GM13977 (cell line): ENCODE data around the gene NUDT13.

Experiments used
- DNase-seq: peaks from one replicate; pipeline ENCODE4 v3.0.0; 2012; ENCODE audit warnings: low spot score
- CTCF ChIP-seq: IDR thresholded peaks from 2 replicates; pipeline ENCODE4 v1.5.1; 2012; ENCODE audit warnings: mild to moderate bottlenecking, control low read depth; ENCODE audit not compliant: insufficient read depth; ENCODE audit errors: extremely low read depth, missing control alignments
- in situ Hi-C: fragments of 300-500 bp; cut with MboI; formaldehyde crosslinking; loops from one replicate; pipeline ENCODE4 v1.12.0; 2022; ENCODE audit warnings: low sequenced_read_pairs, low pct_unique_long_range_greater_than_20kb, mixed read lengths, inconsistent platforms; ENCODE audit not compliant: unreplicated experiment

The NUDT13 gene

GRCh38 chr10:73092830-73093229, 17.4 kb upstream of the NUDT13 start:
- no peak for TF ChIP-seq CTCF
- in situ Hi-C loops: no loop called here
- DNase-seq: no peak

- DNase-seq: no peak
- in situ Hi-C loops: no loop called here
- TF ChIP-seq CTCF: no peak
Observed at GRCh38 chr10:73093922-73094850, 16.1 kb upstream of the NUDT13 start.

GRCh38 chr10:73094986-73095480, 15.2 kb upstream of the NUDT13 start:
- TF ChIP-seq CTCF: no peak
- in situ Hi-C loops: no loop called here
- DNase-seq: no peak

GRCh38 chr10:73095481-73096021, 14.7 kb upstream of the NUDT13 start:
- no peak for DNase-seq
- in situ Hi-C loops: no loop called here
- TF ChIP-seq CTCF: no peak

- DNase-seq: peak; percentile 66
- TF ChIP-seq CTCF: no peak
- in situ Hi-C loops: no loop called here
Observed at GRCh38 chr10:73096041-73096448, 14.2 kb upstream of the NUDT13 start.

DNA sequence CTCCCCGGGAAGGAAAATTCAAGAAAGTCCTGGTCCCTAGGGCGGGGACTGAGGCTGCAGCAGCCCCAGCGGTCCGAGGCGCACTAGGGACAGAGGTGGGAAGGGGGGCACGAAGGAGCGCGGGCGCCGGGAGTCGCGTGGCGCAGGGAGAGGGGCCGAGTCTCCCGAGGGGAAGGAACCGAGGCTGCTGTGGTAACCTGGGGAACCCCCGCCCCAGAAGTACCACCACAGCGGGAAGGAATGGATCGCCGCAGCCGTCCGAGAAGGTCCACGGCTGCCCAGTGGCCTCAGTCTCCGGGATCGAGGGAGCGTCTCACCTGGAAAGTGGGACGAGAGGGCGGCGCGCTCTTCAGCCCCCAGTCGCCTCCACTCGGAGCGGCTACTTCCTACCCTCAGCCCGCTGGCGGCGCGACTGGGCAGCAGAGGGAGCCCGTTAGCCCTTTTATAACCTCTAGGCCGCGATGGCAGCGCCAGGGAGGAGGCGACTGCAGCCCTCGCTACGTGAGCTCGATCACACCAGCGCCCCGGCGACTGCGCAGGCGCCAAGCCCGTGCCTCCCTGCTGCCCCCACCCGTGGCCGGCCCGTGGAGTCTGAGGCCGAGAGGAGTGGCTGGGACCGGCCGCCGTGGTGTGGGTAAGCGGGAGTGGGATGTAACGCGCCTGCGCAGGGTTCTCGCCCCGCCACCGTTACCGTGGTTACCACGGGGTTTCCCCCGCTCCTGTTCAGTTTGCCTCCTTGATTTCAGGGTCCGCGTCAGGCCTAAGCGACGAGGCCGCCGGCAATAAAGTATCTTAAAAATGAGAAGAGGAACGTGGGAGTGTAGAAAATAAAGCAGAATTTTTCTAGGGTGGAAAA, 13.6 kb upstream of the NUDT13 start, which contains the start of gene P4HA1:
Gene P4HA1 (minus strand): TSS at position 418 of the 856 bp plus-strand sequence. CDS start 21,983 bp downstream, outside the sequence.
- in situ Hi-C loops: no loop called here
- peak; percentile 92 for TF ChIP-seq CTCF
- peak; percentile 97 for DNase-seq
